GM12891 (cell line): Measurements from ENCODE around the gene PALM3.

Experiments used
- POLR2AphosphoS5 ChIP-seq: IDR thresholded peaks from 2 replicates; pipeline ENCODE4 v1.6.1; 2011; ENCODE audit warnings: low read depth, low read length, control low read depth
- TAF1 ChIP-seq: IDR thresholded peaks from 2 replicates; pipeline ENCODE4 v1.6.1; 2011; ENCODE audit warnings: low read depth, low read length, control low read depth

DNA sequence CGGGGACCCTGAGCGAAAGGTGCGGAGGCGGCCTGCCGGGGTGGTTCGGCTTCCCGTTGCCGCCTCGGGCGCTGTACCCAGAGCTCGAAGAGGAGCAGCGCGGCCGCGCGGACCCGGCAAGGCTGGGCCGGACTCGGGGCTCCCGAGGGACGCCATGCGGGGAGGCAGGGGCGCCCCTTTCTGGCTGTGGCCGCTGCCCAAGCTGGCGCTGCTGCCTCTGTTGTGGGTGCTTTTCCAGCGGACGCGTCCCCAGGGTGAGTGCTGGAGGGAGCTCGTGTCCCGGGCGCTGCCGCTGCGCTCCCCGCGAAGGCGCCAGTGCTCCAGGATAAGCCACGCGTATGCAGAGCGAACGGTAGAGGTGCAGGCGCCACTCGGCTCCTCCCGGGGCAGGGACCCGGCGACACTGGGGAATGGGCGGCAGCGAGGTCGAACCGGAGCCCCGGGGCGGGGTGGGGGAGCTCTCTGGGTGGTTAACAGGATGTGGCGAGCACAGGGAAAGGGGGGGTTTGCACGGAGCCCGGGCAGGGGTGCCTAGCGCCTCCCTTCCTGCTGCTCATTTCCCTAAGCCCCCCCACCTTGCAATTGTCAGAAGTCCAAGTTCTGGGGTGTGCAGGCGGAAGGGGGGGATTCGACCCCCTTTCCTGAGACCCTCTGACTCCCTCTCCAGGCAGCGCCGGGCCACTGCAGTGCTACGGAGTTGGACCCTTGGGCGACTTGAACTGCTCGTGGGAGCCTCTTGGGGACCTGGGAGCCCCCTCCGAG lies 30.0 kb downstream of the PALM3 start, which contains the start of gene IL27RA:
- TF ChIP-seq POLR2AphosphoS5 (0 out of 2 replicates have a peak, but pooled peaks have one; percentile 35), TAF1 (no peak; the same call in 1 of the 2 replicates)
